GM12878 (cell line): ENCODE results near the gene SCRN1.

Experiments
- GABPA ChIP-seq: IDR thresholded peaks from 2 replicates; pipeline ENCODE4 v1.6.1; 2014; ENCODE audit warnings: antibody characterized with exemption, low read depth, mild to moderate bottlenecking, inconsistent platforms
- KDM1A ChIP-seq: fragments of 200-600 bp; sonication (generic); IDR thresholded peaks from 2 replicates; pipeline ENCODE4 v1.6.1; 2016; ENCODE audit warnings: borderline replicate concordance
- MAX ChIP-seq: IDR thresholded peaks from 2 replicates; pipeline ENCODE4 v1.6.1; 2012; ENCODE audit warnings: low read depth, low read length, improper control_type of control experiment
- PBX3 ChIP-seq: IDR thresholded peaks from 2 replicates; pipeline ENCODE4 v1.6.1; 2011; ENCODE audit warnings: mild to moderate bottlenecking, low read depth, low read length, moderate library complexity; ENCODE audit not compliant: insufficient replicate concordance
- TF ChIP-seq, protein P1 (sequence below), 3 experiments: IDR thresholded peaks in 2 of 3; conservative IDR thresholded peaks in 1 of 3; 2 replicates each; pipeline ENCODE4 v1.5.1; 2011; ENCODE audit warnings: low read depth in 3 of 3, low read length in 3 of 3, mild to moderate bottlenecking in 3 of 3, control low read depth in 2 of 3, moderate library complexity in 2 of 3, inconsistent platforms in 1 of 3, mixed read lengths in 1 of 3; ENCODE audit not compliant: control insufficient read depth in 2 of 3, insufficient read depth in 1 of 3; ENCODE audit errors: extremely low read depth in 1 of 3

DNA sequence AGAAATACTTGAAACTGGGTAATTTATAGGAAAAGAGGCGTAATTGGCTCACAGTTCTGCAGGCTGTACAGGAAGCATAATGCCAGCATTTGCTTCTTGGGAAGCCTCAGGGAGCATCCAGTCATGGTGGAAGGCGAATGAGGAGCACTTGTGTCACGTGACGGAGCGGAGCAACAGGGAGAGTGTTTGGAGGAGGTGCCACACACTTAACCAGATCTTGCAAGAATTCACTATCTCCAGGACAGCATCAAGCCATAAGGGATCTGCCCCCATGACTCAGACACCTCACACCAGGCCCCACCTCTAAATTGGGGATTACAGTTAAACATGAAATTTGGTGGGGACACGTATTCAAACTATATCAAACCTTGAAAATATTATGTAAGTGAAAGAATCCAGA, 94.0 kb downstream of the SCRN1 start:
- no peak for TF ChIP-seq KDM1A
- no peak for TF ChIP-seq MAX
- TF ChIP-seq PBX3: no peak
- no peak for TF ChIP-seq GABPA
- TF ChIP-seq, protein P1, sequence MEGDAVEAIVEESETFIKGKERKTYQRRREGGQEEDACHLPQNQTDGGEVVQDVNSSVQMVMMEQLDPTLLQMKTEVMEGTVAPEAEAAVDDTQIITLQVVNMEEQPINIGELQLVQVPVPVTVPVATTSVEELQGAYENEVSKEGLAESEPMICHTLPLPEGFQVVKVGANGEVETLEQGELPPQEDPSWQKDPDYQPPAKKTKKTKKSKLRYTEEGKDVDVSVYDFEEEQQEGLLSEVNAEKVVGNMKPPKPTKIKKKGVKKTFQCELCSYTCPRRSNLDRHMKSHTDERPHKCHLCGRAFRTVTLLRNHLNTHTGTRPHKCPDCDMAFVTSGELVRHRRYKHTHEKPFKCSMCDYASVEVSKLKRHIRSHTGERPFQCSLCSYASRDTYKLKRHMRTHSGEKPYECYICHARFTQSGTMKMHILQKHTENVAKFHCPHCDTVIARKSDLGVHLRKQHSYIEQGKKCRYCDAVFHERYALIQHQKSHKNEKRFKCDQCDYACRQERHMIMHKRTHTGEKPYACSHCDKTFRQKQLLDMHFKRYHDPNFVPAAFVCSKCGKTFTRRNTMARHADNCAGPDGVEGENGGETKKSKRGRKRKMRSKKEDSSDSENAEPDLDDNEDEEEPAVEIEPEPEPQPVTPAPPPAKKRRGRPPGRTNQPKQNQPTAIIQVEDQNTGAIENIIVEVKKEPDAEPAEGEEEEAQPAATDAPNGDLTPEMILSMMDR (IDR thresholded peaks at IDR 0.05 in 2 of 3, conservative IDR thresholded peaks at IDR 0.05 in 1 of 3; ENCODE audit: control insufficient read depth in 2 of 3, extremely low read depth in 1 of 3, insufficient read depth in 1 of 3, low read depth in 3 of 3, low read length in 3 of 3): no peak
